HG03025 (cell line): ENCODE data around the gene MAST4.

ENCODE experiments used
- ATAC-seq: cut with Tn5 transposase; IDR thresholded peaks from one replicate; pipeline ENCODE4 v1.9.1; 2021; ENCODE audit warnings: mild to moderate bottlenecking, moderate library complexity; ENCODE audit not compliant: unreplicated experiment, low FRiP score

MAST4 gene

GRCh38 chr5:67135381-67135984, 539.3 kb downstream of the MAST4 start:
- ATAC-seq, result no peak

- no peak for ATAC-seq
Observed at GRCh38 chr5:67139030-67139429, 542.8 kb downstream of the MAST4 start.

- no peak for ATAC-seq
Observed at GRCh38 chr5:67140413-67140812, 544.2 kb downstream of the MAST4 start.

- no peak for ATAC-seq
Observed at GRCh38 chr5:67141644-67142043, 545.5 kb downstream of the MAST4 start.

- ATAC-seq, result no peak
Observed at GRCh38 chr5:67142816-67143215, 546.6 kb downstream of the MAST4 start.

GRCh38 chr5:67143549-67143948, 547.4 kb downstream of the MAST4 start:
- ATAC-seq, result no peak

GRCh38 chr5:67144183-67144639, 548.0 kb downstream of the MAST4 start:
- no peak for ATAC-seq

- ATAC-seq, result no peak
Observed at GRCh38 chr5:67146574-67146973, 550.4 kb downstream of the MAST4 start.

- no peak for ATAC-seq
Observed at GRCh38 chr5:67146981-67147380, 550.8 kb downstream of the MAST4 start.

GRCh38 chr5:67147760-67148159, 551.6 kb downstream of the MAST4 start:
- ATAC-seq, result no peak

- ATAC-seq, result no peak
Observed at GRCh38 chr5:67149057-67149950, 553.1 kb downstream of the MAST4 start.

- no peak for ATAC-seq
Observed at GRCh38 chr5:67149951-67150523, 553.8 kb downstream of the MAST4 start.

- ATAC-seq, result no peak
Observed at GRCh38 chr5:67152400-67152799, 556.2 kb downstream of the MAST4 start.

- ATAC-seq, result no peak
Observed at GRCh38 chr5:67153292-67153691, 557.1 kb downstream of the MAST4 start.

GRCh38 chr5:67154556-67155206, 558.5 kb downstream of the MAST4 start:
- no peak for ATAC-seq

- no peak for ATAC-seq
Observed at GRCh38 chr5:67156976-67157583, 560.9 kb downstream of the MAST4 start.

GRCh38 chr5:67160272-67160671, 564.1 kb downstream of the MAST4 start:
- ATAC-seq, result no peak

- ATAC-seq, result no peak
Observed at GRCh38 chr5:67160985-67161384, 564.8 kb downstream of the MAST4 start.

- ATAC-seq, result no peak
Observed at GRCh38 chr5:67161767-67162166, 565.6 kb downstream of the MAST4 start.

GRCh38 chr5:67163231-67163756, 567.1 kb downstream of the MAST4 start:
- ATAC-seq, result no peak
